Tibial nerve (tissue), 4 donors: ENCODE measurements around the gene BPTF.

Experiments
- CTCF ChIP-seq, 5 experiments: fragments of 200-600 bp in 3 of 5; fragments of 450-650 bp in 2 of 5; sonication (generic) in 3 of 5; IDR thresholded peaks; one replicate each; pipeline ENCODE4 v1.5.1; 2016 to 2019; ENCODE audit warnings: antibody characterized with exemption in 5 of 5, mild to moderate bottlenecking in 3 of 5, moderate library complexity in 2 of 5
- EP300 ChIP-seq, 2 donors: sonication (generic); formaldehyde crosslinking; IDR thresholded peaks; one replicate each; pipeline ENCODE4 v1.6.1; 2017; ENCODE audit warnings: antibody characterized with exemption in 2 of 2, mild to moderate bottlenecking in 1 of 2
- POLR2A ChIP-seq, 2 donors: fragments of 450-650 bp; IDR thresholded peaks; one replicate each; pipeline ENCODE4 v1.6.1; 2017; ENCODE audit warnings: antibody characterized with exemption in 2 of 2, mild to moderate bottlenecking in 2 of 2, moderate library complexity in 2 of 2

- TF ChIP-seq CTCF (IDR thresholded peaks at IDR 0.05) (no peak), POLR2A (IDR thresholded peaks at IDR 0.05) (no peak), EP300 (IDR thresholded peaks at IDR 0.05) (no peak)
Observed at GRCh38 chr17:67946513-67946912, 121.2 kb downstream of the BPTF start.
